Gastroesophageal sphincter (tissue), 3 donors: ENCODE results near the gene SLC39A11.

Experiments
- CTCF ChIP-seq, 4 experiments: fragments of 200-600 bp in 2 of 4; fragments of 450-650 bp in 2 of 4; sonication (generic) in 1 of 4; IDR thresholded peaks; one replicate each; pipeline ENCODE4 v1.5.1; 2017 to 2019; ENCODE audit warnings: antibody characterized with exemption in 4 of 4, mild to moderate bottlenecking in 2 of 4, moderate library complexity in 2 of 4
- EP300 ChIP-seq: sonication (generic); formaldehyde crosslinking; IDR thresholded peaks from one replicate; pipeline ENCODE4 v1.6.1; 2017; ENCODE audit warnings: antibody characterized with exemption, mild to moderate bottlenecking

GRCh38 chr17:73030995-73031394 lies 61.5 kb downstream of the SLC39A11 start:
- TF ChIP-seq CTCF (IDR thresholded peaks at IDR 0.05) (no peak), EP300 (no peak)
